ENCODE results near the gene MON2. TPM values are rescaled to one million over a fixed set of nuclear protein-coding genes. Genes with fewer than 3 reads are reported as not detected.

MON2 gene
- total RNA-seq, 1 donor from 2014 or later, result 67.3 TPM

- Histone ChIP-seq H3K9me3 (ENCODE audit: control insufficient read depth in 3 of 3, low read length in 3 of 3) (no peaks in the 10 kb centered on the region), H3K4me3 (ENCODE audit: low read length in 3 of 3) (no peak overlapping the region), H3K36me3 (ENCODE audit: control insufficient read depth in 3 of 3, insufficient read depth in 3 of 3, low read length in 3 of 3) (peaks cover 0 to 4% (median 0%) of the 10 kb centered on the region in 3 donors), H3K4me1 (ENCODE audit: control insufficient read depth in 3 of 3, insufficient read depth in 3 of 3, low read length in 3 of 3) (no peaks in the 10 kb centered on the region), H3K27me3 (ENCODE audit: control insufficient read depth in 3 of 3, insufficient read depth in 3 of 3, low read length in 3 of 3) (no peaks in the 10 kb centered on the region), H3K9ac (ENCODE audit: low read depth in 1 of 3, low read length in 3 of 3) (no peak overlapping the region), H3K27ac (ENCODE audit: low read depth, low read length) (no peak overlapping the region)
Observed at GRCh38 chr12:62517887-62518286, 51.3 kb downstream of the MON2 start.

GRCh38 chr12:62519043-62519442 lies 52.4 kb downstream of the MON2 start:
- no peaks in the 10 kb centered on the region for H3K4me1 ChIP-seq (ENCODE audit: control insufficient read depth in 3 of 3, insufficient read depth in 3 of 3, low read length in 3 of 3)
- H3K36me3 ChIP-seq (ENCODE audit: control insufficient read depth in 3 of 3, insufficient read depth in 3 of 3, low read length in 3 of 3), result peaks cover 0 to 4% (median 0%) of the 10 kb centered on the region in 3 donors
- no peaks in the 10 kb centered on the region for H3K27me3 ChIP-seq (ENCODE audit: control insufficient read depth in 3 of 3, insufficient read depth in 3 of 3, low read length in 3 of 3)
- no peak overlapping the region for H3K9ac ChIP-seq (ENCODE audit: low read depth in 1 of 3, low read length in 3 of 3)
- no peak overlapping the region for H3K4me3 ChIP-seq (ENCODE audit: low read length in 3 of 3)
- H3K9me3 ChIP-seq (ENCODE audit: control insufficient read depth in 3 of 3, low read length in 3 of 3), result no peaks in the 10 kb centered on the region
- H3K27ac ChIP-seq (ENCODE audit: low read depth, low read length), result no peak overlapping the region

GRCh38 chr12:62520361-62520760 lies 53.7 kb downstream of the MON2 start:
- Histone ChIP-seq H3K36me3 (ENCODE audit: control insufficient read depth in 3 of 3, insufficient read depth in 3 of 3, low read length in 3 of 3) (no peaks in the 10 kb centered on the region), H3K4me3 (ENCODE audit: low read length in 3 of 3) (no peak overlapping the region), H3K27me3 (ENCODE audit: control insufficient read depth in 3 of 3, insufficient read depth in 3 of 3, low read length in 3 of 3) (no peaks in the 10 kb centered on the region), H3K9ac (ENCODE audit: low read depth in 1 of 3, low read length in 3 of 3) (no peak overlapping the region), H3K9me3 (ENCODE audit: control insufficient read depth in 3 of 3, low read length in 3 of 3) (no peaks in the 10 kb centered on the region), H3K4me1 (ENCODE audit: control insufficient read depth in 3 of 3, insufficient read depth in 3 of 3, low read length in 3 of 3) (no peaks in the 10 kb centered on the region), H3K27ac (ENCODE audit: low read depth, low read length) (no peak overlapping the region)

- Histone ChIP-seq H3K9me3 (ENCODE audit: control insufficient read depth in 3 of 3, low read length in 3 of 3) (no peaks in the 10 kb centered on the region), H3K36me3 (ENCODE audit: control insufficient read depth in 3 of 3, insufficient read depth in 3 of 3, low read length in 3 of 3) (no peaks in the 10 kb centered on the region), H3K27ac (ENCODE audit: low read depth, low read length) (no peak overlapping the region), H3K27me3 (ENCODE audit: control insufficient read depth in 3 of 3, insufficient read depth in 3 of 3, low read length in 3 of 3) (no peaks in the 10 kb centered on the region), H3K4me1 (ENCODE audit: control insufficient read depth in 3 of 3, insufficient read depth in 3 of 3, low read length in 3 of 3) (no peaks in the 10 kb centered on the region), H3K9ac (ENCODE audit: low read depth in 1 of 3, low read length in 3 of 3) (no peak overlapping the region), H3K4me3 (ENCODE audit: low read length in 3 of 3) (no peak overlapping the region)
Observed at GRCh38 chr12:62522984-62523383, 56.4 kb downstream of the MON2 start.

GRCh38 chr12:62523619-62524018 lies 57.0 kb downstream of the MON2 start:
- Histone ChIP-seq H3K36me3 (ENCODE audit: control insufficient read depth in 3 of 3, insufficient read depth in 3 of 3, low read length in 3 of 3) (no peaks in the 10 kb centered on the region), H3K9me3 (ENCODE audit: control insufficient read depth in 3 of 3, low read length in 3 of 3) (no peaks in the 10 kb centered on the region), H3K27me3 (ENCODE audit: control insufficient read depth in 3 of 3, insufficient read depth in 3 of 3, low read length in 3 of 3) (no peaks in the 10 kb centered on the region), H3K27ac (ENCODE audit: low read depth, low read length) (no peak overlapping the region), H3K4me1 (ENCODE audit: control insufficient read depth in 3 of 3, insufficient read depth in 3 of 3, low read length in 3 of 3) (no peaks in the 10 kb centered on the region), H3K4me3 (ENCODE audit: low read length in 3 of 3) (no peak overlapping the region), H3K9ac (ENCODE audit: low read depth in 1 of 3, low read length in 3 of 3) (no peak overlapping the region)

- no peak overlapping the region for H3K4me3 ChIP-seq (ENCODE audit: low read length in 3 of 3)
- H3K9me3 ChIP-seq (ENCODE audit: control insufficient read depth in 3 of 3, low read length in 3 of 3), result no peaks in the 10 kb centered on the region
- H3K36me3 ChIP-seq (ENCODE audit: control insufficient read depth in 3 of 3, insufficient read depth in 3 of 3, low read length in 3 of 3), result peaks cover 0 to 3% (median 0%) of the 10 kb centered on the region in 3 donors
- no peak overlapping the region for H3K27ac ChIP-seq (ENCODE audit: low read depth, low read length)
- no peak overlapping the region for H3K9ac ChIP-seq (ENCODE audit: low read depth in 1 of 3, low read length in 3 of 3)
- no peaks in the 10 kb centered on the region for H3K4me1 ChIP-seq (ENCODE audit: control insufficient read depth in 3 of 3, insufficient read depth in 3 of 3, low read length in 3 of 3)
- H3K27me3 ChIP-seq (ENCODE audit: control insufficient read depth in 3 of 3, insufficient read depth in 3 of 3, low read length in 3 of 3), result no peaks in the 10 kb centered on the region
Observed at GRCh38 chr12:62525271-62525670, 58.6 kb downstream of the MON2 start.

GRCh38 chr12:62530596-62530995 lies 64.0 kb downstream of the MON2 start:
- Histone ChIP-seq H3K9ac (ENCODE audit: low read depth in 1 of 3, low read length in 3 of 3) (no peak overlapping the region), H3K4me1 (ENCODE audit: control insufficient read depth in 3 of 3, insufficient read depth in 3 of 3, low read length in 3 of 3) (no peaks in the 10 kb centered on the region), H3K27ac (ENCODE audit: low read depth, low read length) (no peak overlapping the region), H3K9me3 (ENCODE audit: control insufficient read depth in 3 of 3, low read length in 3 of 3) (no peaks in the 10 kb centered on the region), H3K4me3 (ENCODE audit: low read length in 3 of 3) (no peak overlapping the region), H3K27me3 (ENCODE audit: control insufficient read depth in 3 of 3, insufficient read depth in 3 of 3, low read length in 3 of 3) (no peaks in the 10 kb centered on the region), H3K36me3 (ENCODE audit: control insufficient read depth in 3 of 3, insufficient read depth in 3 of 3, low read length in 3 of 3) (peaks cover 0 to 19% (median 16%) of the 10 kb centered on the region in 3 donors)

GRCh38 chr12:62532333-62532732 lies 65.7 kb downstream of the MON2 start:
- H3K4me1 ChIP-seq (ENCODE audit: control insufficient read depth in 3 of 3, insufficient read depth in 3 of 3, low read length in 3 of 3), result no peaks in the 10 kb centered on the region
- no peak overlapping the region for H3K27ac ChIP-seq (ENCODE audit: low read depth, low read length)
- H3K27me3 ChIP-seq (ENCODE audit: control insufficient read depth in 3 of 3, insufficient read depth in 3 of 3, low read length in 3 of 3), result no peaks in the 10 kb centered on the region
- peaks cover 0 to 20% (median 16%) of the 10 kb centered on the region in 3 donors for H3K36me3 ChIP-seq (ENCODE audit: control insufficient read depth in 3 of 3, insufficient read depth in 3 of 3, low read length in 3 of 3)
- H3K9me3 ChIP-seq (ENCODE audit: control insufficient read depth in 3 of 3, low read length in 3 of 3), result no peaks in the 10 kb centered on the region
- no peak overlapping the region for H3K4me3 ChIP-seq (ENCODE audit: low read length in 3 of 3)
- no peak overlapping the region for H3K9ac ChIP-seq (ENCODE audit: low read depth in 1 of 3, low read length in 3 of 3)

- Histone ChIP-seq H3K36me3 (ENCODE audit: control insufficient read depth in 3 of 3, insufficient read depth in 3 of 3, low read length in 3 of 3) (peaks cover 0 to 21% (median 18%) of the 10 kb centered on the region in 3 donors), H3K27me3 (ENCODE audit: control insufficient read depth in 3 of 3, insufficient read depth in 3 of 3, low read length in 3 of 3) (no peaks in the 10 kb centered on the region), H3K9ac (ENCODE audit: low read depth in 1 of 3, low read length in 3 of 3) (no peak overlapping the region), H3K27ac (ENCODE audit: low read depth, low read length) (no peak overlapping the region), H3K4me3 (ENCODE audit: low read length in 3 of 3) (no peak overlapping the region), H3K9me3 (ENCODE audit: control insufficient read depth in 3 of 3, low read length in 3 of 3) (no peaks in the 10 kb centered on the region), H3K4me1 (ENCODE audit: control insufficient read depth in 3 of 3, insufficient read depth in 3 of 3, low read length in 3 of 3) (no peaks in the 10 kb centered on the region)
Observed at GRCh38 chr12:62533087-62533754, 66.6 kb downstream of the MON2 start.

- Histone ChIP-seq H3K27ac (ENCODE audit: low read depth, low read length) (no peak overlapping the region), H3K9ac (ENCODE audit: low read depth in 1 of 3, low read length in 3 of 3) (no peak overlapping the region), H3K4me1 (ENCODE audit: control insufficient read depth in 3 of 3, insufficient read depth in 3 of 3, low read length in 3 of 3) (no peaks in the 10 kb centered on the region), H3K9me3 (ENCODE audit: control insufficient read depth in 3 of 3, low read length in 3 of 3) (no peaks in the 10 kb centered on the region), H3K36me3 (ENCODE audit: control insufficient read depth in 3 of 3, insufficient read depth in 3 of 3, low read length in 3 of 3) (peaks cover 0 to 23% (median 20%) of the 10 kb centered on the region in 3 donors), H3K4me3 (ENCODE audit: low read length in 3 of 3) (no peak overlapping the region), H3K27me3 (ENCODE audit: control insufficient read depth in 3 of 3, insufficient read depth in 3 of 3, low read length in 3 of 3) (no peaks in the 10 kb centered on the region)
Observed at GRCh38 chr12:62533755-62534107, 67.1 kb downstream of the MON2 start.

Measured in skeletal muscle tissue (tissue), 4 donors.